DOHH2 (cell line): ENCODE measurements around the gene ZNF416.

ENCODE experiments used
- EZH2phosphoT487 ChIP-seq: fragments of 200-600 bp; sonication (generic); IDR thresholded peaks from 2 replicates; pipeline ENCODE4 v1.6.1; 2017; ENCODE audit warnings: borderline replicate concordance, mild to moderate bottlenecking, antibody characterized with exemption, low read length, moderate library complexity, mixed read lengths
- TF ChIP-seq, protein P1 (sequence below): fragments of 200-600 bp; sonication (generic); IDR thresholded peaks from one replicate; pipeline ENCODE4 v1.5.1; 2014; ENCODE audit warnings: antibody characterized with exemption, mild to moderate bottlenecking, low read depth, low read length; ENCODE audit not compliant: poor library complexity, severe bottlenecking

DNA sequence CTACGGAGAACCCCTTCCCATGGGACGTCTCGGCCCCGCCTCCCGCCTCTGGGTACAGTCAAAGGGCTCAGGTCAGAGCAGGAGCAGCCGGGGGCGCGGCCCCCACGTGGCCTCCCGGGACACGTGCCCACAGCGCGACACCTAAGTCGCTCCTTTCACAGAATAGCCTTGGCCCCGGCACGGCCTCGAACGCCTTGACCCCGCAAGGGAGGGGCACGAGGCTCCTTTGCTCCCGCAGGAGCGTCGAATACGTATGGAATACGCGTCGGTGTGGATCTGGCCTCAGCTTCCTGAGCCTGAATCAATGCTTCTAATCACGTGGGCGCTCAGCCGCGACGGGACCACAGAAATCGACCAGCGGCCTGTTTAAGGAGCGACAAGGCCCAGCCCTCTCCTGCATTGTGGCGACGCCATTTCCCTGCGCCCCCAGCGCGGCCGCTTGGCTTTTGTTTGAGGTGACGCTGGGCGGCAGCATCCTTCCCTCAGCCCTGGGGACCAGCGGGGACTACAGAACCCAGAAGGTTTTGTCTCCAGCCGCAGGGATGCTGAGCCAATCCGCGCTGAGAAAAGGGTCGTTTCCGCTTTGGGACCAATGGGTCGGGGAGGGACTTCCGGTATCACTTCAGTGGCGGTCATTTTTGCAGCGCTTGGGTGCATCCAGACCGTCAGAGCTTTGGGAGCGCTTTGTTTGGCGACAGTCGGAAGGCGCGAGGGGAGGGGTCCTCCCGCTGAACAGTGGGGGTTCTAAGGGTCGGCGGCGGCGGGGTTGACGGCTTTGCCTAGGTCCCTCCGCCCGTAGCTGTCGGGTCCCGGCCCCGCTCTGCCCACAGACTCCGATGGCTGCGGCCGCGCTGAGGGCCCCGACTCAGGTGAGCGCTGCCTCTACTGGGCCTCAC lies 5.1 kb upstream of the ZNF416 start, which contains the start of gene ZIK1:
- TF ChIP-seq, protein P1, sequence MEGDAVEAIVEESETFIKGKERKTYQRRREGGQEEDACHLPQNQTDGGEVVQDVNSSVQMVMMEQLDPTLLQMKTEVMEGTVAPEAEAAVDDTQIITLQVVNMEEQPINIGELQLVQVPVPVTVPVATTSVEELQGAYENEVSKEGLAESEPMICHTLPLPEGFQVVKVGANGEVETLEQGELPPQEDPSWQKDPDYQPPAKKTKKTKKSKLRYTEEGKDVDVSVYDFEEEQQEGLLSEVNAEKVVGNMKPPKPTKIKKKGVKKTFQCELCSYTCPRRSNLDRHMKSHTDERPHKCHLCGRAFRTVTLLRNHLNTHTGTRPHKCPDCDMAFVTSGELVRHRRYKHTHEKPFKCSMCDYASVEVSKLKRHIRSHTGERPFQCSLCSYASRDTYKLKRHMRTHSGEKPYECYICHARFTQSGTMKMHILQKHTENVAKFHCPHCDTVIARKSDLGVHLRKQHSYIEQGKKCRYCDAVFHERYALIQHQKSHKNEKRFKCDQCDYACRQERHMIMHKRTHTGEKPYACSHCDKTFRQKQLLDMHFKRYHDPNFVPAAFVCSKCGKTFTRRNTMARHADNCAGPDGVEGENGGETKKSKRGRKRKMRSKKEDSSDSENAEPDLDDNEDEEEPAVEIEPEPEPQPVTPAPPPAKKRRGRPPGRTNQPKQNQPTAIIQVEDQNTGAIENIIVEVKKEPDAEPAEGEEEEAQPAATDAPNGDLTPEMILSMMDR = no peak
- TF ChIP-seq EZH2phosphoT487 = no peak
